ENCODE results near the gene JSRP1.

JSRP1 gene

GRCh38 chr19:2255982-2256685, at the start of gene JSRP1:
Gene JSRP1 (minus strand): TSS chr19:2256417. CDS start chr19:2255314, 1,103 bp downstream.
- no peak within 1 kb of the TSS for H3K27ac ChIP-seq

GRCh38 chr19:2305452-2306280, 49.4 kb upstream of the JSRP1 start:
- no peak for TF ChIP-seq CTCF (conservative IDR thresholded peaks at IDR 0.05)
- H3K27ac ChIP-seq, result no peak overlapping the region

More at GRCh38 chr19:2255982-2256685, at the start of gene JSRP1:
- TF ChIP-seq CTCF (conservative IDR thresholded peaks at IDR 0.05), result no peak

GRCh38 chr19:2303211-2303798, 47.1 kb upstream of the JSRP1 start:
- no peak overlapping the region for H3K27ac ChIP-seq
- no peak for TF ChIP-seq CTCF (conservative IDR thresholded peaks at IDR 0.05)

GRCh38 chr19:2302319-2303210, 46.3 kb upstream of the JSRP1 start:
- no peak overlapping the region for H3K27ac ChIP-seq
- no peak for TF ChIP-seq CTCF (conservative IDR thresholded peaks at IDR 0.05)

GRCh38 chr19:2300533-2300932, 44.3 kb upstream of the JSRP1 start:
- no peak for TF ChIP-seq CTCF (conservative IDR thresholded peaks at IDR 0.05)
- no peak overlapping the region for H3K27ac ChIP-seq

GRCh38 chr19:2296141-2296540, 39.9 kb upstream of the JSRP1 start:
- H3K27ac ChIP-seq, result no peak overlapping the region
- no peak for TF ChIP-seq CTCF (conservative IDR thresholded peaks at IDR 0.05)
